HG03558 (cell line): Measurements from ENCODE around the gene ESPN.
"Not testable (repeated sequence)": the region's sequence is repeated elsewhere in the genome, so short reads cannot be mapped to it uniquely, and the experiment has no call there.

ENCODE experiments used
- ATAC-seq: cut with Tn5 transposase; IDR thresholded peaks from one replicate; pipeline ENCODE4 v1.9.1; 2021; ENCODE audit warnings: moderate number of reproducible peaks; ENCODE audit not compliant: unreplicated experiment; ENCODE audit errors: extremely low read depth

Gene ESPN

DNA sequence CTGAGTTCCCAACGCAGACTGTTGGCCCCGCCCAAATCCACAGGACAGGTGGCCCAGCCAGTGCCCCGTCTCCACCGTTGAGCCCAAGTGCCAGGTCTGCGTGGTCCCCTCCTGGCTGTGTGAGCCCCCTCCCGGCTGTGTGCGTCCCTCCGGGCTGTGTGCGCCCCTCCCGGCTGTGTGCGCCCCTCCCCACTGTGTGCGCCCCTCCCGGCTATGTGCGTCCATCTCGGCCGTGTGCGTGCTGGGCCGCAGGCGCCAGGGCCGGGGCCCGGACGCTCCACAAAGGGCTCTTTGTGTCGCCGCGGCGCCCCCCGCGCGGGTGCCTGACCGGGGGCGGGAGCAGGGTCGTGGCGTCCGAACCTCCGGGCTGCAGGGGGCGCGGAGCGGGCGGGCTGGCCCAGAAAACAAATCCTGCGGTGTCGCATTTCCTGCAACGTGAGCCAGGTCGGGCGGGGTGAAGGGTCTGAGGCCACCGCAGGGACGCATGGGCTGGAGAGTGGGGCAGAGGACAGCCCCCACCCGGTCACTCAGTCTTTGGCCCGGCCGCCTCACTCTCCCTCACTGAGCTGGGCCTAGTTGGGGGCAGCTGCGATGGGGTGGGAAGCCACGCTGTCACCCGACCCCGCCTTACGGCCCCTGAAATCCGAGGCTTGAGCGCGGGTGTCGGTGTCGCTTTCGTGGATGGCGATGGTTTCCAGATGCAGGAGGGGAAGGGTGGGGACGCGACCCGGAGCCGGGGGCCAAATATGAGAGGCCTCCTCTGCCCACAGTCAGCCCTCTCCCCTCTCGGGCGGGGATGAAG lies 22.6 kb downstream of the ESPN start:
- no peak for ATAC-seq

DNA sequence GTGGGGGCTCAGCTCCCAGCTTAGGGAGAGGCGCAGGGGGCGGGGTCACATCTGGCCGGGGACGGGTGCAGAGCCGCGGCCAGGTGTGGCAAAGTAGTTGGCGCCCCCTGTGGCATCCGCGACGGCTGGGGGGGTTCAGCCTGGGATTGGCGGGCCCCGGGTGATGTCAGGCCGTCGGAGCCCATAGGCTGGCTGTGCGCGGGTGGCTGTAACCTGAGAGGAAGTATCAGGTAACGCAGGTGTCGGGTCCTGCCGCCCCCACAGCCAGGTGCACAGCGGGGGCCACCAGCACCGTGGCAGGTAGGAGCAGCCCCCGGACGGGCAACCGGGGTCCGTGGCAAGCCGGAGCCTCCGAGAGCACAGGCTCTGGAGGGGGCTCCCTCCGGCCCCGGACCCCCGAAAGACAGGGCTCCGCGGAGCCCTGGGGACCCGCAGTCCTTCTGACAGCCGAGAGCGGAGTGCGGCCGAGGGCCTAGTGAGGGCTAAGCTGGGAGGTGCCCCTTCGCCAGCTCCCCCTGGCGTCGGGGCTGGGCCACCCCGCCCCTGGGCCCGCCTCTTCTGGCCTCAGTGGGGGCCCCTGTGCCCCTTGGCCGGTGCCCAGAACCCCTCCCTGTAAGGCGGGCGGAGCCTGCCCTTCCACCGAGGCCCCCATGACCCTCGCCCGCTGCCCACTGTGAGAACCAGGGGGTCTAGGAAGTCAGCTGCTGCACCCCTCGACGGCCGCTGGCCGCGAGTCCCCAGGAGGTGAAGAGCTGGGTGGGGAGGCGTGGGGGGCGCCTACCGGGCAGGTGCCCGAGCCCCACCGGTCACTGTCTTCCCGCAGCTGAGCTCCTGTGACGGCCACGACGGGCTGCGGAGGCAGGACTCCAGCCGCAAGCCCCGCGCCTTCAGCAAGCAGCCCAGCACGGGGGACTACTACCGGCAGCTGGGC lies 23.5 kb downstream of the ESPN start:
- ATAC-seq = no peak

DNA sequence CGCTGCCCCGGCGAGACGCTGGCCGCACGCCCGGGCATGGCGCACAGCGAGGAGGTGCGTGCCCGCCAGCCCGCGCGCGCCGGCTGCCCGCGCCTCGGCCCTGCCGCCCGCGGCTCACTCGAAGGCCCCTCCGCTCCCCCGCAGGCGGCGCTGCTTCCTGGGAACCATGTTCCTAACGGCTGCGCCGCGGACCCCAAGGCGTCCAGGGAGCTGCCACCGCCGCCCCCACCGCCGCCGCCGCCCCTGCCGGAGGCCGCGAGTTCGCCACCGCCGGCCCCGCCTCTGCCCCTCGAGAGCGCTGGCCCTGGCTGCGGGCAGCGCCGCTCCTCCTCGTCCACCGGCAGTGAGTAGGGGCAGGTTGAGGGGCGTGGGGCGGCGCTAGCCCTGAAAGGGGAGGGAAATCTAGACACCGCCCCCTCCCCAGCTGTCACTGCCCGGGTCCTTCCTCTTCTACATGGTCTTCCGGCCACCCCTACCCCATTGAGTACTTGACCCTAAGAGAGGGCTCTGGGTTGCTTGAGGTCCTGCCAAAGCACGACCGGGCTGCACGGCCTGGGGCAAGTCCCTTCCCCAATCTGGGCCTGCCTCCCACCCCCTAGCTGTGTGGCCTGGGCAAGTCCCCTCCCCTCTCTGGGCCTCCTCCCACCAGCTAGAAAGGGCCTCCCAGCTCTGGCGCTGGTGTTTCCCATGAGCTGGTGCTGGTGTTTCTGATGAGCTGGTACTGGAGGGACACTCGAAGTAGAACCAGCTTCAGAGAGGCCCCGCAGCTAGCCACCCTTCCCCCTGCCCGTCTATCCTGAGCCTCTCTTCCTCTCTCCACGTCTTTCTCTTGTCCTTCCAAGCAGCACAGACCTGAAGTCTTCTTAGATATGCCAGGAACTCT lies 24.4 kb downstream of the ESPN start:
- no peak for ATAC-seq

DNA sequence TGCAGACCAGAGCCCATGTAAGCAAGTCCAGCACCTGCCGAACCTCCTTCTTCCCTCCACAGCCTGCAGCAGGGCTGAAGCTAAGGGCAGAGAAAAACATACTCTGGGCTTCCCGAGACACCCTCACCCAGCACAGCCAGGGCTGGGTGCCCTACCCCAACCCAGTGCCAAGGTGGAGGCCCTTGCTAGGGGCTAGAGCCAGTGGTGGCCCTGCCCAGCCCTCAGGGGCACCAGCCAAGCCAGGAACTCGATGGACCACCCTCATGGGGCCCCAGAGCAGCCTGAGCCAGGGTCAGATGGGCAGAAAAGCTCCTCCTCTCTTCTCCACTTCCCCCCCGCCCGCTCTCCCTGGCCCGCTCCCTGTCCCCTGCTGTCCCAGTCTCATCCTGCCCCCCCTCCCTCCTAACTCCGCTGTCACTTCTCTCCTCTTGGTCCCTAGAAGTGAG lies 25.5 kb downstream of the ESPN start:
- ATAC-seq = no peak

DNA sequence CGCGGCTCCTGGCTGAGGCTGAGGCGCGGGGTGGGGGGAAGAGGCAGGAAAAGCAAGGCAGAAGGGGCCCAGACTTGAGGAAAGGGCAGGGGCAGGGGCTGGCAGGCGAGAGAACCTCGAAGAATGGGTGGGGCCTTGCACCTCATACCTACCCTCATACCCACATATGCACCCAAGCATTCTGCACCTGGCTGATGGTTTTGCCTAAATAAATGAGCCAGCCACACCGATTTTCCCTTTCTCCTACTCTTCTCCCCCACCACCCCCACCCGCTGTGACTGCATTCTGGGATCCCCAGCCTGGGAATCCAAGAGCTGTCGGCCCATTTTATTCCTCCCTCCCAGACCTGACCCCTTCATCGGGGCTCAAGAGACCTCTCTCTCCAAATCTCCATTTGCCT lies 25.9 kb downstream of the ESPN start:
- not testable (repeated sequence) for ATAC-seq

DNA sequence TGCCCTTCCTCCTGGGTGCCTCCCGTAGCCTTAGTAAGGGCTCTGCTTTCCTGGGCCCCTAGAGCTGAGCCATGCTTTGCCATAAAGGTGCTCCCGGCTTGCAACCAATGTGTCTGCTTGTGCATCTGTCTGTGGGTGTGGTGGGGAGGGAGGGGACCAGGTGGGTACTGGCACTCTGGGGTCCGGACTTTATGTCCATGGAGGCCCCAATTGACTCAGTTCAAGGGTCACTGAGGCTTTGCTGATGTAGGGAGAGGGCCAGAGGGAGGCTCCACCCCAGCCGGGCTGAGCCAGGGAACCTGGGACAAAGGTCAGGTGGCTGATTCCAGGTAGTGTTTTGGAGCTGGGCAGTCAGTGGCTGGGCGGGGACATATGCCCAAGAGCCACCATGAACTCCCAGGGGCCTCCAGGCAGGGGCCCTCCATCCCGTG lies 26.4 kb downstream of the ESPN start:
- no peak for ATAC-seq

DNA sequence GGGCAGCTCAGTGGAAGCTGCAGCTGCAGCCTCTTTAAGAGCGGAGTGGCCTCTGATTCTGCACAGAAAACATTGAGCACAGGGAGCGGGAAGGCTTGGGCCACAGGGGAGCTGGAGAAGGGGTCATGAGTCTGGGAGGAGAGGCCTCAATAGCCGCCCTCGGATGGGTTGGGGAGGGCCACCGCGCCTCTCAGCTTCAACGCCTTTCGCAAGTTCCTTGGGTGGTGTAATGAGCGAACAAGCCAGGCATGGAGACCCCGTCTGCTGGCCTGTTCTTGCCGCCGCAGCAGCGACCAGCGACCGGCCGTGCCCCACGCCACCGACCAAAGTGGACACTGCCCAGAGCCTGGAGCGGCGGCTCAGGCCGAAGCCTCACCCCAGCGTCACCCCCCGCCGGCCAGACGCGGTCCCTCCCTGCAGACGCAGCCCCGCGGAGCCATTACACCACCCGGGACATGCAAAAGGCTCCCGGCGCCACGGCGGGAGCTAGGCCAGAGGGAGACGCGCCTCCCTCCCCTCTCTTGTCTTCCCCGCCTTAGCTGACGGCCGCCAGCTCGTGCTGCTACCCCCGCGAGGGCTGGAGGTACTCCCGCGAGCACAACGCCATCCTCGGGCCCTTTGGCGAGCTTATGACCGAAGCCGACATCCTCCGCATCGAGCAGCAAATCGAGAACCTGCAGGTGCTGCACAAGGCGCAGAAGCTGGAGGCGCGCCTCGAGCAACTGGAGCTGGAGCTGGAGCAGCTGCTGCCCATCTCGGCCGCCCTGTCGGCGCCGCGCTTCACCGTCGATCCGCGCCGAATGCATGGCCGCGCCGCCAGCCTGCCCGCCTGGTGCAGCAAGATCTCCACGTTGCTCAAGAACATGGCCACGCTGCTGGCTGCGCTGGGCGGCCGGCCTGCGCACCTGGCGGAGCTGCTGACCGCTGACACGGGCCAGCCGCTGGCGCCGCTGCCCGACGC lies 29.6 kb downstream of the ESPN start:
- not testable (repeated sequence) for ATAC-seq

DNA sequence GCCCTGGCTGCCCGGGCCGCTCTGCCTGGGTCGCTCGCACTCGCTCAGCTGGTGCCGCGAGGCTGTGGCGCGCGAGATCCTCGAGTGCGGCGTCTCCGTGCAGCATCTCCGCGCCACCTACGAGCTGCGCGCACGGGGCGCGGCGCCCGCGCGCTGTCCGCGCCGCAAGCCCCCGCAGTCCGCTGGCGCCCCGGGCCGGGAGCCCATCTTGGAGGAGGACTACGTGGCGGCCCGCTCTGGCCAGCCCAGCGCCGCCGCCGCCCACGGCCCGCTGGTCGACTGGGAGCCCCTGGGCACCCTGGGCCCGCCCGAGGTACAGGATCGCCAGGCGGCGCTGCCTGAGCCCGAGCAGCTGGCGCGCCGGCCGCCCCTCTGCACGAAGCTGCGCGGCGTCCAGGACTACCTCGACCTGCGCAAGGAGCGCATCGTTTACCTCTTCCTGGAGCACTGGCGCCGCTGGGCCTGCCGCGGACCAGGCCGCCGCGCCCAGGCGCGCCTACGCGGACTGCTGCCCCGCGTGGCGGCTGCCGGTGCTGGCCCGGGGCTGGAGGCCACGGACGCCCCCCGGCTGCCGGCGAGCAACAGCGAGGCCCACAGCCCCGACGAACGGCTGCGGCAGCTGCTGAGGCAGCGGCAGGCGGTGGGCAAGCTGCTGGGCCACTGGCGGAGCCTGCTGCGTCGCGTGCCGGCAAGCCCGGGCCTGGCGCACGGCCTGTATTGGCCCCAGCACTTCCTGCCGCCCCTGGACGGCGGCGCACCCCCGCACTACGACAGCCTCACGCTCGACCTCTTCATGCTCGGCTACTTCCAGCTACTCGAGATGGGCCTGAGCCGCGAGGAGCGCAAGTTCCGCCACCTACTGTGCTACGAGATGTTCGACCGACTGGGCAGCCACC lies 30.5 kb downstream of the ESPN start:
- no peak for ATAC-seq

DNA sequence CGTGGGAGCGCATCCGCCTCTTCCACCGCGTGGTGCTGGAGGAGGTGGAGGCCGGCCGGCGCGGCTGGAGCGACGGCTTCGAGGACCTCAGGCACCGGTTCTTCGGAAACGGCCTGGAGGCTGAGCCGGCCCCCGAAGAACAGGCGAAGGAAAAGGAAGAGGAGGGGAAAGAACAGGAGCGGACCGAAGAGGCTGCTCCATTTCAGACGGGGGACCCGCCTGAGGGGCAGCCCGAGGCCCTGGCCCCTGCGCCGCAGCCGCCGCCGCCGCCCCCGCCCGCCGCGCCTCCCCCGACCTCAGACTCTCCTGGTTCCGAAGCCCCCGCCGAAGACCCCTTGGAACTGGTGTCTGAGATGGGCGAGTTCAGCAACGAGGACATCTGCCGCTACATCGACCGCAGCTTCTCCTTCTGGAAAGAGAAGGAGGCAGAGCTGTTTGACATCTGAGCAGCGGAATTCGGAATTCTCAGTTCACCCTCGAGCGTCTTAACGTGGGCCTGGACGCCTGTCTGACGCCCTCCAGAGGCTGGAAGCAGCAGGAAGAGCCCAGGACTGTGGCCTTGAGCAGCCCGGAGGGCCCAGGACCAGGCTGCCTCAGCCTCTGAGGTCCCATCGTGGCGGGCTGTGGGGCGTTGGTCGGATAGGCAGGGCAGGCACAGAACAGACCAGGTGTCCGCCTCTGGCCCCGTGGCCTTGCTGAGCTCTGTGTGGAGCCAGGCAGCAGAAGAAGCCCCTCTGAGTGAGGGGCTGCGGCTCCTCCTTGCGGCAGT lies 31.4 kb downstream of the ESPN start:
- not testable (repeated sequence) for ATAC-seq

DNA sequence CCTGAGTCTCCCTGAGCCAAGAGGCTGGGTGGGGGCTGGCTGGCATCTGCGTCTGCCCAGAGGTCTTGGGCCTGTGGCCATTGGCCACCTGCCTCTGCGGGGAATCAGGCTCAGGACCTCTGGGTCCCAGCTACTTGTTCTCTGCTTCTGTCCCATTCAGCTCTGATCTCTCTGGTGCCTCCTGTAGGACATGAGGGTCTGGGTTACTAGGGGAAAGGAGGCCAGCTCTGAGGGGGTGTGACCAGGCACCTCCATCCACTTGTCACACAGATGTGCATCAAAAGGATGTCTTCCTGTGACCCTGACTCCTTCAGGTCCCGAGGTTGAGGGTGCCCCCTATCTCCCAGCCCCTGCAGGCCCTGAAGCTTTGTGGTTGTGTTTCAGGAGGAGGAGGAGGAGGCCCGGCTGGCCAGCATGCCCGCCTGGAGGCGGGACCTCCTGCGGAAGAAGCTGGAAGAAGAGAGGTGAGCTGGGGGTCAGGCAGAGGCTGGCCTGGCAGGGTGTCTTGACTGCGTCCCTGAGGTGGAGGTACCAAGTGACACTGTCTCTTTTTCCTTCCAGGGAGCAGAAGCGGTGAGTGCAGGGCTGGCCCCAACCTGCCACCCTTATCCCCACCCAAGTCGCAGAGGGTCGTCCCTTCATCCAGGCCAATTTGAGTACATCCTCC lies 32.4 kb downstream of the ESPN start:
- no peak for ATAC-seq

DNA sequence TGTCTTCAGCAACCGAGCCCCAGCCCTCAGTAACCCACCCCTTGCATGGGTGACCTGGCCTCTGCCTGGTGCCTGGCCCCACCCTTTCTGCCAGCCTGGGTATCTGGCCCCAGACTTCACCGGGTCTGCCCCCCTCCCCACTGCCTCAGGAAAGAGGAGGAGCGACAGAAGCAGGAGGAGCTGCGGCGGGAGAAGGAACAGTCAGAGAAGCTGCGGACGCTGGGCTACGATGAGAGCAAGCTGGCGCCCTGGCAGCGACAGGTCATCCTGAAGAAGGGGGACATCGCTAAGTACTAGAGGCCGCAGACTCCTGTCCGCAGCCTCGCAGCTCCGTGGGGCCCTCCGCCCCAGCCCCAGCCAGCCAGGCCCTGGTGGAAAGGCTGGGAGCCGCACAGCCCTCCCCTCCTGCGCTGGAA lies 35.3 kb downstream of the ESPN start:
- ATAC-seq = no peak

DNA sequence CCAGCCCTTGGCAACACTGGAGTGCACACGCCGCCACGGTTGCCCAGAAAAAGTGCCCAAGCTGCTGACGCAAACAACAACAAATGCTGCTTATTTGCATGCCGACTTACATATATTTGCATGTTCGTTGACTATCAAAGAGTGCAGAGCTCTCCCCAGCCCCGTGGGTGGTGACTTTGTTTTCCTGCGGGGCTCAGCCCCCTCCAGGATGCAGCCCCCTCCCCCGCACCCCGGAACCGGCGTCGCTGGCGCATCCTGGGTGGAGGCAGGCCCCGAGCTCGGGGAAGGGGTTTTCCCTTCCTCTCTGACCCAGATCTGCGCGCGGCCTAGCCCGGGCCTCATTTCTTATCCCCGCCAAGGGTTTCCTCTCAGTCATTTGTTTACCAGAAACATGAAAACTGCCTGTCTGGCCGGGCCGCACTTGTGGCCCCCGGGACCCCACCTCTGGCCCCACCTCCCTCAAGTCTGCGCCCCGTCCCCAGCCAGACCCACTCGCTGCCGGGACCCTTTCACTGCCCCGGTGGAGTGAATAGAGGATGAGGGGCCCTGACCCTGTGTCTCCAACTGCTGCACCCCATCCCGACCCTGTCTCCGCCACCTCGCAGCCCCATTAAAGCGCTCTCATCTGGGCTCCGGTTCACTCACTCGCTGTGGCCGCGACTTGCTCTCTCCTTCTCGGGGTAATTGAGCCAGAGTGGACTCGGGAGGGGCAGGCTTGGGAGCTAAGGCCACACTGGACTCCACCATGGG lies 35.9 kb downstream of the ESPN start:
- no peak for ATAC-seq

DNA sequence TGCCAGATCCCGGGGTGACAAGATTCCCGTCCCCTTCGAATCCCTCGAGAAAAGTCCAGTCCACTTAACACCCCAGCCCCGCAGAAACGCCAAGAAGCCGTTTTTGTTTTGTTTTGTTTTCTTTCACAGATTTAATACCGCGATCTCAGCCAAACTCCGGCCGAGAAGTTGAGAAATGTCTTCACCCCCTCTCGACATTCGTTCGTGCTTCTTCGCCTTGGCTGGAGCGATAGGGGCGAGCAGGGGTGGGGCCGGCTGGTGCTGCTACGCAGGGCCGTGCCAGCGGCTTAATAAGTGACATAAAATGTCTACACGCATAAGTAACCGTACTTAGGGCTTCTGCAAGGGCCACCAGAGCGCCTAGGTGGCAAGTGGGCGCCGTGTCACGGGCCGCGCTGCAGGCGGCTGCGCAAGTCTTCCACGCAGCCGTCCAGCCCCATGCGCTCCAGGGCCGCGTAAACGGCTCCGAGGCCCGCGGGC lies 36.5 kb downstream of the ESPN start:
- no peak for ATAC-seq

DNA sequence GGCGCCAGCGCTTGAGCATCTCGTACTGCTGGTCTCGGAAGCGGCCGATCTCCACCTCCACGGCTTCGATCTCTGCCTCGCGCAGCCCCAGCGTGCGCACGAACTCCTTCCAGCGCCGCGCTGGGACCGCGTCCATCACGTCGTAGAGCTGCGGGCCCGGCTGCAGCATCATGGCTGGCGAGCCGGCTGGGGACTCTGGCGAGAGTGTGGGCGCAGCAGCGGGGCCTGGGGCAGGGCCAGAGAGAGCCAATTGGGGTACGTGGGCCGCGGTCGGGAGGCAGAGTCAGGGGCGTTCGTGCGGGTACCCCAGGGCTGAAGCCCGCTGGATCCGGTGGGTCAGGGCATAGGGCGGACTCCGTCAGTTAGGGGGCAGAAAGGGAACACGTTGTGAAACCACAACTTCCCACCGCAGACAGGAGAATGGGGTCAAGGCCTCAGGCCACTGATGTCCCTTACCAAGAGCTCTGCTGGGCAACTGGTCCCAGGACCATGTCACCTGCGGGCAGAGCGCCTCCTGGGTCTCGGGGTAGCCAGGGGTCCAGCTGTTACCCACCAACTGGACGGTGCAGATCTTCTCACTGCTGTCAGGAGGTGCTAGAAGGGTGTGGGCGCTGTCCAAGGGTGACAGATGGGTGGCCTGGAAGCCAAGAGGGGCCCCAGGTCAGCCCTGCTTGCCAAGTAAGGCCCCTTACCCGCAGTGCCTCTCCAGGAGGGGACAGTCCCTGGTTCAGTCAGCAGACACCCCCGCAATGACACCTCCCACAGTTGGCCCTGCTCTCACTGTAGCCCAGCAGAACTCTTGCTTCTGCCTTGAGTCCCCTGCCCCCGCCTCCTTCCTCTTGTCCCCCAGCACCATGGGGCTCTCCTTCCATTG lies 37.2 kb downstream of the ESPN start:
- ATAC-seq = no peak
